ENCODE measurements around the gene UBN2. TPM values are rescaled to one million over a fixed set of nuclear protein-coding genes. Genes with fewer than 3 reads are reported as not detected.

UBN2 gene
- total RNA-seq (10 to 100 TPM; 15.0 to 22.2 TPM), polyA plus RNA-seq (ENCODE audit: insufficient read length in 2 of 2) (10 to 100 TPM; 12.7 to 14.1 TPM)
- long read RNA-seq, donor 1: 0 reads
- long read RNA-seq, donor 2, full-length matches to known transcripts: 1 of 1 reads
- long read RNA-seq, donor 2, partial matches to known transcripts: 0 of 1 reads
- long read RNA-seq, donor 2, other reads (novel, unspliced or antisense): 0 of 1 reads
- long read RNA-seq, donor 3: 0 reads
- long read RNA-seq, donor 4, full-length matches to known transcripts: 1 of 1 reads
- long read RNA-seq, donor 4, partial matches to known transcripts: 0 of 1 reads
- long read RNA-seq, donor 4, other reads (novel, unspliced or antisense): 0 of 1 reads

DNA sequence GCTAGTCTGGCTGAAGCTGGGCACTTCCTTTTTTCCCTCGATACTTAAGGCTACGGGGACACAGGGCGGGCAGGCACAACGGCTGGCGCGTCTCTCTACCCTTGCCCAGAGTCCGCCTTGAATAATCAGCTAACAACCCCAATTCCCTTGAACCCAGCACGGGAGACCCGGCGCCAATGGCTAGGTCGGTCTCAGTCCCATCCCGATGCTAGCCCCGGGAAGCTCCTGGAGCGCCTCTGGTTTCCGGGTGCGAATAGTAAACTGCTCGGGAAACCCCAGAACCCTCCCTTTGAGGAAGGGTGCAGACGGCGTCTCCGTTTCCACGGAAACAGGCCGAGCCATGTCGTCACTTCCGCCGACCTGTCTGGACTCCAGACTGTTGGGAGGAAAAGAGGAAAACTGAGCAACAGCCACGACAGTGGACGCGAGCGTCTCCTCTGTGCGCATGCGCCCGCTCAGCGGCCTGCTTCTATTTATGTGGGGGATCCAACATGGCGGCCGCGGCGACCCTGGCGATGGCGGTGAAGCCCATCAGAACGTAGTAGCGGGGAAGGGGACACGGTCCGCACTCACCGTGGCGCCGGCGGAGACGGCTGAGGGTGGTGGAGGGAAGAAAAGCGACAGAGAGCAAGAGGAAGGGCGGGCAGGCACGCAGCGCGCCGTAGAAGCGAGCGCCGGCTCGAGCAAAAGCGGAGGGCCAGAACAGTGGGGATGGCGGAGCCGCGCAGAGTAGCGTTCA, at the start of gene UBN2:
TSS of gene UBN2 (plus strand) at position 464 of the 739 bp plus-strand sequence. CDS start at position 712, 248 bp downstream.
- peak; percentile 94 to 99 (median 97) for DNase-seq (ENCODE audit: low read depth in 4 of 6, low spot score in 6 of 6)
- Histone ChIP-seq H3K9me3 (ENCODE audit: control insufficient read depth, insufficient read depth, low read length) (no peaks in the 10 kb centered on the region), H3K27ac (ENCODE audit: low read depth, low read length) (peak within 1 kb of the TSS; percentile 96), H3K36me3 (ENCODE audit: control insufficient read depth, insufficient read depth, low read length) (no peaks in the 10 kb centered on the region), H3K27me3 (ENCODE audit: control insufficient read depth, insufficient read depth, low read length) (no peaks in the 10 kb centered on the region), H3K4me3 (ENCODE audit: low read depth, low read length) (peak within 1 kb of the TSS; percentile 97), H3K4me1 (ENCODE audit: control insufficient read depth, insufficient read depth, low read length) (peaks cover 5% of the 10 kb centered on the region)
- under 1% methylated on average over 63 of the region's 63 CpGs for WGBS (ENCODE audit: insufficient coverage)

- no peak overlapping the region for H3K27ac ChIP-seq (ENCODE audit: low read depth, low read length)
- DNase-seq (ENCODE audit: low read depth in 4 of 6, low spot score in 6 of 6): no peak
- H3K27me3 ChIP-seq (ENCODE audit: control insufficient read depth, insufficient read depth, low read length): no peaks in the 10 kb centered on the region
- no peaks in the 10 kb centered on the region for H3K4me1 ChIP-seq (ENCODE audit: control insufficient read depth, insufficient read depth, low read length)
- no peak overlapping the region for H3K4me3 ChIP-seq (ENCODE audit: low read depth, low read length)
- H3K36me3 ChIP-seq (ENCODE audit: control insufficient read depth, insufficient read depth, low read length): peaks cover 12% of the 10 kb centered on the region
- no peaks in the 10 kb centered on the region for H3K9me3 ChIP-seq (ENCODE audit: control insufficient read depth, insufficient read depth, low read length)
- WGBS (ENCODE audit: insufficient coverage): 83% methylated on average over 1 of the region's 2 CpGs
Measured at GRCh38 chr7:139181404-139181803, 49.6 kb upstream of the UBN2 start.

GRCh38 chr7:139182363-139182762, 48.7 kb upstream of the UBN2 start:
- Histone ChIP-seq H3K36me3 (ENCODE audit: control insufficient read depth, insufficient read depth, low read length) (peaks cover 12% of the 10 kb centered on the region), H3K4me3 (ENCODE audit: low read depth, low read length) (no peak overlapping the region), H3K9me3 (ENCODE audit: control insufficient read depth, insufficient read depth, low read length) (no peaks in the 10 kb centered on the region), H3K27me3 (ENCODE audit: control insufficient read depth, insufficient read depth, low read length) (no peaks in the 10 kb centered on the region), H3K27ac (ENCODE audit: low read depth, low read length) (no peak overlapping the region), H3K4me1 (ENCODE audit: control insufficient read depth, insufficient read depth, low read length) (no peaks in the 10 kb centered on the region)
- 20% methylated on average over 1 of the region's 1 CpG for WGBS (ENCODE audit: insufficient coverage)
- no peak for DNase-seq (ENCODE audit: low read depth in 4 of 6, low spot score in 6 of 6)

DNA sequence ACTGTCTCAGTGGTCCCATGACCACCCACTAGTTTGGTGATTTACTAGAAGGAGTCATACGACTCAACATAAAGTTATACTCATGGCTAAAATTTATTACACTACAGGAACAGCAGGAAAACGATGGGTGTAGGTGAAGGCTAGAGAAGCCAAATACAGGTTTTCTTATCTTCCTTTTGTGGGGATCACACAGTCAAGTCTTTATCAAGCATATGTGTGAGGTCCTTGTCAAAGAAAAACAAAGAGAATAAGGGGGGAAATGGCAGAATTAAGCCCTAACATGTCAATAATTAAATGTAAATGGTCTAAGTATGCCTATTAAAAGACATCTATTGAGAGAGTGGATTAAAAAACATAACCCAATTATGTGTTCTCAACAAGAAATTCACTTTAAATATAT, 47.8 kb upstream of the UBN2 start:
- no CpG with 5 or more reads among the region's 2 CpGs for WGBS (ENCODE audit: insufficient coverage)
- Histone ChIP-seq H3K36me3 (ENCODE audit: control insufficient read depth, insufficient read depth, low read length) (peaks cover 12% of the 10 kb centered on the region), H3K4me3 (ENCODE audit: low read depth, low read length) (no peak overlapping the region), H3K27me3 (ENCODE audit: control insufficient read depth, insufficient read depth, low read length) (no peaks in the 10 kb centered on the region), H3K4me1 (ENCODE audit: control insufficient read depth, insufficient read depth, low read length) (no peaks in the 10 kb centered on the region), H3K9me3 (ENCODE audit: control insufficient read depth, insufficient read depth, low read length) (no peaks in the 10 kb centered on the region), H3K27ac (ENCODE audit: low read depth, low read length) (no peak overlapping the region)
- no peak for DNase-seq (ENCODE audit: low read depth in 4 of 6, low spot score in 6 of 6)

GRCh38 chr7:139183878-139184338, 47.1 kb upstream of the UBN2 start:
- no peaks in the 10 kb centered on the region for H3K9me3 ChIP-seq (ENCODE audit: control insufficient read depth, insufficient read depth, low read length)
- 81% methylated on average over 6 of the region's 7 CpGs for WGBS (ENCODE audit: insufficient coverage)
- H3K27me3 ChIP-seq (ENCODE audit: control insufficient read depth, insufficient read depth, low read length): no peaks in the 10 kb centered on the region
- no peak for DNase-seq (ENCODE audit: low read depth in 4 of 6, low spot score in 6 of 6)
- H3K27ac ChIP-seq (ENCODE audit: low read depth, low read length): no peak overlapping the region
- peaks cover 12% of the 10 kb centered on the region for H3K36me3 ChIP-seq (ENCODE audit: control insufficient read depth, insufficient read depth, low read length)
- no peaks in the 10 kb centered on the region for H3K4me1 ChIP-seq (ENCODE audit: control insufficient read depth, insufficient read depth, low read length)
- no peak overlapping the region for H3K4me3 ChIP-seq (ENCODE audit: low read depth, low read length)

- no peaks in the 10 kb centered on the region for H3K9me3 ChIP-seq (ENCODE audit: control insufficient read depth, insufficient read depth, low read length)
- H3K27ac ChIP-seq (ENCODE audit: low read depth, low read length): no peak overlapping the region
- H3K36me3 ChIP-seq (ENCODE audit: control insufficient read depth, insufficient read depth, low read length): peaks cover 9% of the 10 kb centered on the region
- WGBS (ENCODE audit: insufficient coverage): 100% methylated on average over 2 of the region's 2 CpGs
- DNase-seq (ENCODE audit: low read depth in 4 of 6, low spot score in 6 of 6): no peak
- H3K4me1 ChIP-seq (ENCODE audit: control insufficient read depth, insufficient read depth, low read length): no peaks in the 10 kb centered on the region
- no peaks in the 10 kb centered on the region for H3K27me3 ChIP-seq (ENCODE audit: control insufficient read depth, insufficient read depth, low read length)
- no peak overlapping the region for H3K4me3 ChIP-seq (ENCODE audit: low read depth, low read length)
Measured at GRCh38 chr7:139186146-139186545, 44.9 kb upstream of the UBN2 start.

- no peaks in the 10 kb centered on the region for H3K27me3 ChIP-seq (ENCODE audit: control insufficient read depth, insufficient read depth, low read length)
- H3K36me3 ChIP-seq (ENCODE audit: control insufficient read depth, insufficient read depth, low read length): peaks cover 9% of the 10 kb centered on the region
- H3K27ac ChIP-seq (ENCODE audit: low read depth, low read length): no peak overlapping the region
- no peak overlapping the region for H3K4me3 ChIP-seq (ENCODE audit: low read depth, low read length)
- DNase-seq (ENCODE audit: low read depth in 4 of 6, low spot score in 6 of 6): no peak
- H3K9me3 ChIP-seq (ENCODE audit: control insufficient read depth, insufficient read depth, low read length): no peaks in the 10 kb centered on the region
- H3K4me1 ChIP-seq (ENCODE audit: control insufficient read depth, insufficient read depth, low read length): no peaks in the 10 kb centered on the region
- WGBS (ENCODE audit: insufficient coverage): 97% methylated on average over 3 of the region's 3 CpGs
Measured at GRCh38 chr7:139189357-139189756, 41.7 kb upstream of the UBN2 start.

DNA sequence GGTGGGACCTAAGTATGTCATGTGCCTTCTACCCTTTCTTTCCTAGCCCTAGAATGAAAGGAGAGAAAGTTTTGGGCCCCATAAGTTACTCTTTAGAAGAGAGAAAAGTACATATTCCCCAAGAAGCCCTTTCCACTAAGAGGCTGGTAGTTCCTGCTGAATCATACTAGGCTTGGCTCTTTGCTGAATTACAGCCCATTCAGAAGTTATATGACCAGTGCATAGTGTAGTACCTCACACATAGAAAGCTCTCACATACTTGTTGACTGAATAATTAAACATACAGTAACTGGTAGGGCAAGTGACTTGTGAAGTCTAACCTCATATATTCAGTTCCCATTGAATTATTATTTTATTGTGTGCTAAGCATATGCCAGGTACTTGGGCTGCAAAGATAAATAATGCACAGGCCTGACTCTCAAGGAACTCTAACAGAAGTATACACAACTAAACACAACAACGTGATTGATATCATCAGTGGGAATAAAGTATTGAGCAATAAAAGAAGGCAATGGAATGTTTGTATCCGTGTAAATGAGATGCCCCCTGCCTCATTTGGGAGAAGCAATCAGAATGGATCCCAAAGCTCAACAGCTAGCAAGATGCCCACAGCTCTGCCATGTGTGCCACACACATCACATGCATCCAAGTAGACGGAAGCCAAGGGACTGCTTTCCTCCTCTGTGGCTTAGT, 38.9 kb upstream of the UBN2 start:
- Histone ChIP-seq H3K9me3 (ENCODE audit: control insufficient read depth, insufficient read depth, low read length) (no peaks in the 10 kb centered on the region), H3K4me3 (ENCODE audit: low read depth, low read length) (no peak overlapping the region), H3K36me3 (ENCODE audit: control insufficient read depth, insufficient read depth, low read length) (peaks cover 3% of the 10 kb centered on the region), H3K4me1 (ENCODE audit: control insufficient read depth, insufficient read depth, low read length) (no peaks in the 10 kb centered on the region), H3K27ac (ENCODE audit: low read depth, low read length) (no peak overlapping the region), H3K27me3 (ENCODE audit: control insufficient read depth, insufficient read depth, low read length) (no peaks in the 10 kb centered on the region)
- WGBS (ENCODE audit: insufficient coverage): no CpG with 5 or more reads among the region's 3 CpGs
- DNase-seq (ENCODE audit: low read depth in 4 of 6, low spot score in 6 of 6): no peak

GRCh38 chr7:139200382-139200781, 30.7 kb upstream of the UBN2 start:
- H3K27ac ChIP-seq (ENCODE audit: low read depth, low read length): no peak overlapping the region
- WGBS (ENCODE audit: insufficient coverage): no CpG with 5 or more reads among the region's 2 CpGs
- H3K27me3 ChIP-seq (ENCODE audit: control insufficient read depth, insufficient read depth, low read length): no peaks in the 10 kb centered on the region
- no peaks in the 10 kb centered on the region for H3K9me3 ChIP-seq (ENCODE audit: control insufficient read depth, insufficient read depth, low read length)
- no peaks in the 10 kb centered on the region for H3K4me1 ChIP-seq (ENCODE audit: control insufficient read depth, insufficient read depth, low read length)
- H3K4me3 ChIP-seq (ENCODE audit: low read depth, low read length): no peak overlapping the region
- no peak for DNase-seq (ENCODE audit: low read depth in 4 of 6, low spot score in 6 of 6)
- H3K36me3 ChIP-seq (ENCODE audit: control insufficient read depth, insufficient read depth, low read length): no peaks in the 10 kb centered on the region

All from spinal cord (tissue), 10 donors.